Stomach smooth muscle (tissue), 2 donors: ENCODE measurements around the gene GTSE1.

Source experiments
- H3K27ac ChIP-seq: one replicate; pipeline ENCODE4 v1.7.0; 2013; ENCODE audit warnings: mild to moderate bottlenecking, low read length, inconsistent platforms
- H3K27me3 ChIP-seq, 2 donors: one replicate each; pipeline ENCODE4 v1.7.0; 2013; ENCODE audit warnings: low read length in 2 of 2; ENCODE audit not compliant: insufficient read depth in 2 of 2, control insufficient read depth in 1 of 2
- H3K36me3 ChIP-seq, 2 donors: one replicate each; pipeline ENCODE4 v1.7.0; 2013; ENCODE audit warnings: low read length in 2 of 2; ENCODE audit not compliant: control insufficient read depth in 2 of 2, insufficient read depth in 2 of 2
- H3K4me1 ChIP-seq: one replicate; pipeline ENCODE4 v1.7.0; 2013; ENCODE audit warnings: low read length; ENCODE audit not compliant: control insufficient read depth, insufficient read depth
- H3K4me3 ChIP-seq, 2 donors: one replicate each; pipeline ENCODE4 v1.7.0; 2013; ENCODE audit warnings: low read length in 2 of 2
- H3K9ac ChIP-seq, 2 donors: one replicate each; pipeline ENCODE4 v1.7.0; 2013; ENCODE audit warnings: low read length in 2 of 2, mild to moderate bottlenecking in 1 of 2
- H3K9me3 ChIP-seq, 2 donors: one replicate each; pipeline ENCODE4 v1.7.0; 2013; ENCODE audit warnings: low read length in 2 of 2; ENCODE audit not compliant: control insufficient read depth in 2 of 2
- donor health status: healthy.
- donor health status: Pancreatic carcinoma.

GTSE1 gene

GRCh38 chr22:46317646-46318045 lies 21.0 kb downstream of the GTSE1 start:
- no peaks in the 10 kb centered on the region for H3K4me1 ChIP-seq
- H3K9me3 ChIP-seq = no peaks in the 10 kb centered on the region
- H3K4me3 ChIP-seq = no peak overlapping the region
- H3K36me3 ChIP-seq = no peaks in the 10 kb centered on the region
- H3K27me3 ChIP-seq = no peaks in the 10 kb centered on the region
- H3K9ac ChIP-seq = no peak overlapping the region
- H3K27ac ChIP-seq = no peak overlapping the region

GRCh38 chr22:46318576-46318975 lies 21.9 kb downstream of the GTSE1 start:
- no peaks in the 10 kb centered on the region for H3K4me1 ChIP-seq
- no peak overlapping the region for H3K4me3 ChIP-seq
- H3K9me3 ChIP-seq = no peaks in the 10 kb centered on the region
- H3K27ac ChIP-seq = no peak overlapping the region
- H3K9ac ChIP-seq = no peak overlapping the region
- no peaks in the 10 kb centered on the region for H3K27me3 ChIP-seq
- H3K36me3 ChIP-seq = no peaks in the 10 kb centered on the region

GRCh38 chr22:46319319-46319718 lies 22.6 kb downstream of the GTSE1 start:
- no peaks in the 10 kb centered on the region for H3K4me1 ChIP-seq
- H3K27ac ChIP-seq = no peak overlapping the region
- H3K4me3 ChIP-seq = no peak overlapping the region
- no peak overlapping the region for H3K9ac ChIP-seq
- H3K27me3 ChIP-seq = no peaks in the 10 kb centered on the region
- H3K9me3 ChIP-seq = no peaks in the 10 kb centered on the region
- H3K36me3 ChIP-seq = no peaks in the 10 kb centered on the region

- Histone ChIP-seq H3K4me3 (no peak overlapping the region), H3K4me1 (no peaks in the 10 kb centered on the region), H3K9ac (no peak overlapping the region), H3K27me3 (no peaks in the 10 kb centered on the region), H3K36me3 (no peaks in the 10 kb centered on the region), H3K9me3 (no peaks in the 10 kb centered on the region), H3K27ac (no peak overlapping the region)
Measured at GRCh38 chr22:46320166-46320710, 23.6 kb downstream of the GTSE1 start.

GRCh38 chr22:46320716-46321386 lies 24.2 kb downstream of the GTSE1 start:
- H3K36me3 ChIP-seq = no peaks in the 10 kb centered on the region
- H3K27ac ChIP-seq = no peak overlapping the region
- H3K9me3 ChIP-seq = no peaks in the 10 kb centered on the region
- H3K27me3 ChIP-seq = no peaks in the 10 kb centered on the region
- no peaks in the 10 kb centered on the region for H3K4me1 ChIP-seq
- H3K9ac ChIP-seq = no peak overlapping the region
- no peak overlapping the region for H3K4me3 ChIP-seq

GRCh38 chr22:46322711-46323110 lies 26.0 kb downstream of the GTSE1 start:
- Histone ChIP-seq H3K36me3 (no peaks in the 10 kb centered on the region), H3K4me3 (no peak overlapping the region), H3K27ac (no peak overlapping the region), H3K27me3 (no peaks in the 10 kb centered on the region), H3K9ac (no peak overlapping the region), H3K4me1 (no peaks in the 10 kb centered on the region), H3K9me3 (no peaks in the 10 kb centered on the region)

GRCh38 chr22:46323162-46323561 lies 26.5 kb downstream of the GTSE1 start:
- no peaks in the 10 kb centered on the region for H3K36me3 ChIP-seq
- no peaks in the 10 kb centered on the region for H3K4me1 ChIP-seq

GRCh38 chr22:46326066-46326680 lies 29.5 kb downstream of the GTSE1 start:
- Histone ChIP-seq H3K4me1 (no peaks in the 10 kb centered on the region), H3K27me3 (no peaks in the 10 kb centered on the region), H3K4me3 (no peak overlapping the region), H3K36me3 (no peaks in the 10 kb centered on the region), H3K9ac (no peak overlapping the region), H3K9me3 (no peaks in the 10 kb centered on the region), H3K27ac (no peak overlapping the region)

More at GRCh38 chr22:46323162-46323561, 26.5 kb downstream of the GTSE1 start:
- Histone ChIP-seq H3K4me3 (no peak overlapping the region), H3K27me3 (no peaks in the 10 kb centered on the region), H3K27ac (no peak overlapping the region), H3K9me3 (no peaks in the 10 kb centered on the region), H3K9ac (no peak overlapping the region)

GRCh38 chr22:46327691-46328465 lies 31.2 kb downstream of the GTSE1 start:
- no peaks in the 10 kb centered on the region for H3K36me3 ChIP-seq
- H3K27ac ChIP-seq = no peak overlapping the region
- no peak overlapping the region for H3K9ac ChIP-seq

GRCh38 chr22:46328797-46329196 lies 32.1 kb downstream of the GTSE1 start:
- H3K9me3 ChIP-seq = no peaks in the 10 kb centered on the region
- H3K27ac ChIP-seq = no peak overlapping the region
- no peaks in the 10 kb centered on the region for H3K36me3 ChIP-seq
- no peak overlapping the region for H3K9ac ChIP-seq
- H3K4me1 ChIP-seq = no peaks in the 10 kb centered on the region
- no peak overlapping the region for H3K4me3 ChIP-seq
- H3K27me3 ChIP-seq = no peaks in the 10 kb centered on the region

More at GRCh38 chr22:46327691-46328465, 31.2 kb downstream of the GTSE1 start:
- H3K9me3 ChIP-seq = no peaks in the 10 kb centered on the region
- H3K27me3 ChIP-seq = no peaks in the 10 kb centered on the region
- no peak overlapping the region for H3K4me3 ChIP-seq
- H3K4me1 ChIP-seq = no peaks in the 10 kb centered on the region
